Loucy (cell line): ENCODE measurements around the gene HRH3.

Experiments used
- H2AFZ ChIP-seq: fragments of 200-600 bp; sonication (generic); 2 replicates; pipeline ENCODE4 v1.6.0; 2016; ENCODE audit warnings: antibody characterized with exemption, mild to moderate bottlenecking, low read length, moderate library complexity
- H3F3A ChIP-seq: fragments of 200-600 bp; 2 replicates; pipeline ENCODE4 v1.6.0; 2016; ENCODE audit warnings: antibody characterized with exemption, low read depth, mild to moderate bottlenecking
- H3K27me3 ChIP-seq: fragments of 200-600 bp; sonication (generic); 2 replicates; pipeline ENCODE4 v1.6.1; 2014; ENCODE audit warnings: low read length, mild to moderate bottlenecking; ENCODE audit not compliant: insufficient read depth, poor library complexity, severe bottlenecking
- H3K36me3 ChIP-seq: fragments of 200-600 bp; sonication (generic); 2 replicates; pipeline ENCODE4 v1.6.1; 2016; ENCODE audit warnings: low read length; ENCODE audit not compliant: insufficient read depth
- H3K4me1 ChIP-seq: fragments of 200-600 bp; sonication (generic); 2 replicates; pipeline ENCODE4 v1.5.1; 2014; ENCODE audit warnings: low read length, mild to moderate bottlenecking; ENCODE audit not compliant: insufficient read depth, poor library complexity, severe bottlenecking
- H3K4me2 ChIP-seq: fragments of 200-600 bp; sonication (generic); 2 replicates; pipeline ENCODE4 v1.6.0; 2014; ENCODE audit warnings: antibody characterized with exemption, low read length, low read depth, mild to moderate bottlenecking; ENCODE audit not compliant: poor library complexity, severe bottlenecking
- H3K4me3 ChIP-seq: fragments of 200-600 bp; sonication (generic); 2 replicates; pipeline ENCODE4 v1.5.1; 2014; ENCODE audit warnings: low read length, mild to moderate bottlenecking, mixed read lengths; ENCODE audit not compliant: poor library complexity, severe bottlenecking
- H3K79me2 ChIP-seq: fragments of 200-600 bp; sonication (generic); 2 replicates; pipeline ENCODE4 v1.6.1; 2014; ENCODE audit warnings: low read length; ENCODE audit not compliant: insufficient read depth
- H3K9ac ChIP-seq: fragments of 200-600 bp; sonication (generic); 2 replicates; pipeline ENCODE4 v1.6.0; 2014; ENCODE audit warnings: mild to moderate bottlenecking, low read depth, low read length, moderate library complexity; ENCODE audit not compliant: poor library complexity, severe bottlenecking
- H3K9me2 ChIP-seq: fragments of 200-600 bp; sonication (generic); replicated peaks from 2 replicates; pipeline ENCODE4 v1.6.1; 2016; ENCODE audit warnings: low read depth, low read length, mixed read lengths
- H3K9me3 ChIP-seq: fragments of 200-600 bp; sonication (generic); 2 replicates; pipeline ENCODE4 v1.6.1; 2014; ENCODE audit warnings: mild to moderate bottlenecking, antibody characterized with exemption, low read length, low read depth; ENCODE audit not compliant: insufficient read depth
- H4K20me1 ChIP-seq: fragments of 200-600 bp; sonication (generic); 2 replicates; pipeline ENCODE4 v1.6.0; 2014; ENCODE audit warnings: antibody characterized with exemption, low read length, mild to moderate bottlenecking; ENCODE audit not compliant: insufficient read depth, poor library complexity, severe bottlenecking
- EZH2phosphoT487 ChIP-seq: fragments of 200-600 bp; IDR thresholded peaks from 2 replicates; pipeline ENCODE4 v1.6.1; 2018; ENCODE audit warnings: antibody characterized with exemption, mild to moderate bottlenecking, moderate library complexity, borderline replicate concordance
- TF ChIP-seq, protein P1 (sequence below): fragments of 200-600 bp; sonication (generic); conservative IDR thresholded peaks from 2 replicates; pipeline ENCODE4 v1.5.1; 2014; ENCODE audit warnings: mild to moderate bottlenecking, antibody characterized with exemption, low read length

Gene HRH3

DNA sequence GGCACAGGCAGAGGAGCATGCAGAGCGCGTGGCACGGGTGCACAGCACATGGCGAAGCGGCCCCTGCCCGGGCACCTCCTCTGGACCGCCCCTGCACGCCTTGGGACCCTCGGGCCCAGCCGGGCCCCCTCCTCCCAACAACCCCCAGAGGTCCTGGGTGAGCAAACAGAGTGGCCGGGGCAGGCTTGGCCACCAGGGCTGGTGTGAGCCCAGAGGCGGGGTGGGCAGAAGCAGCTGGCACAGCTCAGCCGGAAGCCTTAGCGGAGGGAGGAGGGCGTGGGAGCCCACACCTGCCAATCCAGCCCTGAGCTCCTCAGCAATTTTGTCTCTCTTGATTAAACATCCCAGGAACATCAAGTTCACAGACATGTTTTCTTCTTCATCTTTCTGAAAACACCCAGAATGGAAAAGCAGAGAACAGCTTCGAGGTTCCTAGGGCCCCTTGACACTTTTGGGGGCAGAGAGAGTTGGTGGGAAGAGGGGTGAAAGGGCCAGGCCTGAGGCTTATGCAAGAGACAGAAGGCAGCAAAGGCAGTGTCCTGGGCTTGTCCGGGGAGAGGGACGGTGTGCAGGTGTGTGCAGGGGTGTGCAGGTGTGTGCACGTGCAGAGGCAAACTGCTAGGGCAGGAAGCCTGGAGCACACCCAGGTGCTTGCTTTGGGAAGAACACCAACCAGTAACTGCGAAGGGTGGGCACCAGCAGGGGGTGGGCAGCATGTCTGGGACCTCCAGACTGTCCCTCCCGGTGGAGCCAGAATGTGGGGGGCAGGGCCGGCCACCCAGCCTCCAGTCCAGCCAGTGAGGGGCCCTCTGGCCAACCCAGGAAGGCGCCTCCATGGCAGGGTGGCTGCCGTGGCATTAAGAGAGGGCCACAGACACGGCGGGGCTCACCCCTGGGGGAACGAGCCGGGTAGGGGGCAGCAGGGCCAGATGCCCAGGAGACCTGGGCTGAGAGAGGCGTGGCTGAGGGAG lies 4.8 kb downstream of the HRH3 start:
- H3K27me3 ChIP-seq: no peaks in the 10 kb centered on the region
- no peaks in the 10 kb centered on the region for H3K36me3 ChIP-seq
- TF ChIP-seq, protein P1, sequence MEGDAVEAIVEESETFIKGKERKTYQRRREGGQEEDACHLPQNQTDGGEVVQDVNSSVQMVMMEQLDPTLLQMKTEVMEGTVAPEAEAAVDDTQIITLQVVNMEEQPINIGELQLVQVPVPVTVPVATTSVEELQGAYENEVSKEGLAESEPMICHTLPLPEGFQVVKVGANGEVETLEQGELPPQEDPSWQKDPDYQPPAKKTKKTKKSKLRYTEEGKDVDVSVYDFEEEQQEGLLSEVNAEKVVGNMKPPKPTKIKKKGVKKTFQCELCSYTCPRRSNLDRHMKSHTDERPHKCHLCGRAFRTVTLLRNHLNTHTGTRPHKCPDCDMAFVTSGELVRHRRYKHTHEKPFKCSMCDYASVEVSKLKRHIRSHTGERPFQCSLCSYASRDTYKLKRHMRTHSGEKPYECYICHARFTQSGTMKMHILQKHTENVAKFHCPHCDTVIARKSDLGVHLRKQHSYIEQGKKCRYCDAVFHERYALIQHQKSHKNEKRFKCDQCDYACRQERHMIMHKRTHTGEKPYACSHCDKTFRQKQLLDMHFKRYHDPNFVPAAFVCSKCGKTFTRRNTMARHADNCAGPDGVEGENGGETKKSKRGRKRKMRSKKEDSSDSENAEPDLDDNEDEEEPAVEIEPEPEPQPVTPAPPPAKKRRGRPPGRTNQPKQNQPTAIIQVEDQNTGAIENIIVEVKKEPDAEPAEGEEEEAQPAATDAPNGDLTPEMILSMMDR: no peak
- no peak for TF ChIP-seq EZH2phosphoT487
- no peak overlapping the region for H3K4me2 ChIP-seq
- no peaks in the 10 kb centered on the region for H3K79me2 ChIP-seq
- no peaks in the 10 kb centered on the region for H3K9me2 ChIP-seq
- no peaks in the 10 kb centered on the region for H3K9me3 ChIP-seq
- H4K20me1 ChIP-seq: no peaks in the 10 kb centered on the region
- H2AFZ ChIP-seq: no peak overlapping the region
- no peaks in the 10 kb centered on the region for H3F3A ChIP-seq
- no peak overlapping the region for H3K4me3 ChIP-seq
- H3K4me1 ChIP-seq: no peaks in the 10 kb centered on the region
- H3K9ac ChIP-seq: no peak overlapping the region

- H3K36me3 ChIP-seq: no peaks in the 10 kb centered on the region
- H4K20me1 ChIP-seq: no peaks in the 10 kb centered on the region
- no peak overlapping the region for H3K4me2 ChIP-seq
- no peaks in the 10 kb centered on the region for H3K9me3 ChIP-seq
- no peaks in the 10 kb centered on the region for H3K4me1 ChIP-seq
- no peak overlapping the region for H3K4me3 ChIP-seq
- no peaks in the 10 kb centered on the region for H3K79me2 ChIP-seq
- no peak overlapping the region for H2AFZ ChIP-seq
- no peaks in the 10 kb centered on the region for H3F3A ChIP-seq
- H3K9ac ChIP-seq: no peak overlapping the region
- H3K9me2 ChIP-seq: no peaks in the 10 kb centered on the region
- H3K27me3 ChIP-seq: no peaks in the 10 kb centered on the region
- TF ChIP-seq EZH2phosphoT487: no peak
- TF ChIP-seq, protein P1: no peak
Observed at GRCh38 chr20:62214067-62214466, 6.0 kb downstream of the HRH3 start.

DNA sequence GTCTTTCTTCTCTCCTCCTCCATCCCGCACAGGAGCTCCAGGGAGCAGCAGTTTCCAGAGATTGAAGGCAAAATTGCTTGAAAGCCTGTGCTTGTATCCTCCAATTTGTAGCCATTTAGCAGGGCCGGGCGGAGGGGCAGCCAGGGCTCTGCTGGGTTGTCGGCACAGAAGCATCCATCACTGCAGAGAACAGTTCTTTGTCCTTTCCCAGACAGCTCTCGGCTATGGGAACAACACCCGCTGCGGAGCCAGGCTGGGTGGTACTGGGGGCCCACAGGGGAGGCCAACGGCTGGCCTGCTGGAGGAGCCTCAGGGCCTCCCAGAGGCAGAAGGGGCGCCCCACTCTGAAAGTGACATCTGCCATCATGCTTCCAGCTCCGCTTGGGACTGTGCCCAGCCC lies 7.8 kb downstream of the HRH3 start:
- H3K4me2 ChIP-seq: no peak overlapping the region
- H3K36me3 ChIP-seq: no peaks in the 10 kb centered on the region
- H3K79me2 ChIP-seq: no peaks in the 10 kb centered on the region
- no peaks in the 10 kb centered on the region for H3F3A ChIP-seq
- H3K9me2 ChIP-seq: no peaks in the 10 kb centered on the region
- no peak overlapping the region for H2AFZ ChIP-seq
- no peaks in the 10 kb centered on the region for H3K4me1 ChIP-seq
- no peaks in the 10 kb centered on the region for H3K9me3 ChIP-seq
- H4K20me1 ChIP-seq: no peaks in the 10 kb centered on the region
- no peak for TF ChIP-seq EZH2phosphoT487
- H3K9ac ChIP-seq: no peak overlapping the region
- H3K4me3 ChIP-seq: no peak overlapping the region
- no peaks in the 10 kb centered on the region for H3K27me3 ChIP-seq
